Lower leg skin (tissue), 4 donors: ENCODE results near the gene ROM1. TPM values are rescaled to one million over a fixed set of nuclear protein-coding genes. Genes with fewer than 3 reads are reported as not detected.
"Not testable (repeated sequence)": the region's sequence is repeated elsewhere in the genome, so short reads cannot be mapped to it uniquely, and the experiment has no call there.

Experiments
- DNase-seq, 2 donors: peaks; one replicate each; pipeline ENCODE4 v3.0.0-alpha.2; 2019; ENCODE audit warnings: low spot score in 2 of 2
- H3K4me3 ChIP-seq: fragments of 200-600 bp; sonication (generic); 2 replicates; pipeline ENCODE4 v1.5.1; 2017; ENCODE audit warnings: mild to moderate bottlenecking, low read depth; ENCODE audit not compliant: poor library complexity, severe bottlenecking
- CTCF ChIP-seq, 3 donors: fragments of 450-650 bp; IDR thresholded peaks; one replicate each; pipeline ENCODE4 v1.5.1; 2016; ENCODE audit warnings: antibody characterized with exemption in 3 of 3, mild to moderate bottlenecking in 3 of 3, moderate library complexity in 2 of 3
- POLR2A ChIP-seq, 2 donors: fragments of 450-650 bp; IDR thresholded peaks; one replicate each; pipeline ENCODE4 v1.6.1; 2016 to 2017; ENCODE audit warnings: antibody characterized with exemption in 2 of 2, mild to moderate bottlenecking in 1 of 2, moderate library complexity in 1 of 2
- WGBS, 2 donors: methylation state at CpG; one replicate each; pipeline ENCODE4 v1.1.5; 2018; 5-methylcytosine and 5-hydroxymethylcytosine counted together
- intact Hi-C: fragments of 100-400 bp; cut with DNase I; formaldehyde crosslinking; loops from one replicate; pipeline ENCODE4 v1.15.0; 2023; ENCODE audit warnings: low total_unique reads
- total RNA-seq, 4 donors: library from RNA; depleted of rRNA; stranded (reverse); fragments of >200 nt; gene quantifications; one replicate each; pipeline ENCODE4 v1.1.0, GENCODE V29; 2016

The ROM1 gene
- total RNA-seq, 4 donors from 2014 or later = 4.0 to 7.6 (median 6.5) TPM

- WGBS, 2 donors = 64 to 74% methylated on average over 8 to 14 of the region's 14 CpGs
- no peak overlapping the region for H3K4me3 ChIP-seq
- TF ChIP-seq CTCF (IDR thresholded peaks at IDR 0.05) (no peak), POLR2A (IDR thresholded peaks at IDR 0.05) (no peak)
- no peak for DNase-seq
- intact Hi-C loops = no loop called here
Measured at GRCh38 chr11:62575837-62576236, 37.2 kb upstream of the ROM1 start.

GRCh38 chr11:62577046-62577714 is 35.9 kb upstream of the ROM1 start:
- H3K4me3 ChIP-seq = no peak overlapping the region
- intact Hi-C loops = no loop called here
- TF ChIP-seq CTCF (IDR thresholded peaks at IDR 0.05) (no peak), POLR2A (IDR thresholded peaks at IDR 0.05) (no peak)
- DNase-seq = no peak
- 76 to 80% methylated on average over 12 of the region's 12 CpGs for WGBS, 2 donors

GRCh38 chr11:62578541-62578940 is 34.5 kb upstream of the ROM1 start:
- TF ChIP-seq POLR2A (IDR thresholded peaks at IDR 0.05) = no peak
- TF ChIP-seq CTCF (IDR thresholded peaks at IDR 0.05) = no peak
- H3K4me3 ChIP-seq = no peak overlapping the region
- 95 to 99% methylated on average over 11 of the region's 11 CpGs for WGBS, 2 donors
- DNase-seq = no peak
- intact Hi-C loops = no loop called here

GRCh38 chr11:62579252-62579651 is 33.8 kb upstream of the ROM1 start:
- 89 to 91% methylated on average over 2 of the region's 2 CpGs for WGBS, 2 donors
- no peak for DNase-seq
- intact Hi-C loops = no loop called here
- no peak overlapping the region for H3K4me3 ChIP-seq
- TF ChIP-seq POLR2A (IDR thresholded peaks at IDR 0.05) (no peak), CTCF (IDR thresholded peaks at IDR 0.05) (no peak)

GRCh38 chr11:62580959-62581715 is 31.9 kb upstream of the ROM1 start:
- no peak overlapping the region for H3K4me3 ChIP-seq
- intact Hi-C loops = no loop called here
- no peak for TF ChIP-seq CTCF (IDR thresholded peaks at IDR 0.05)
- no peak for TF ChIP-seq POLR2A (IDR thresholded peaks at IDR 0.05)
- 92 to 95% methylated on average over 16 to 17 of the region's 18 CpGs for WGBS, 2 donors
- no peak for DNase-seq

GRCh38 chr11:62581735-62582134 is 31.3 kb upstream of the ROM1 start:
- H3K4me3 ChIP-seq, intact Hi-C loops, DNase-seq: not testable (repeated sequence)
- 96 to 97% methylated on average over 4 of the region's 4 CpGs for WGBS, 2 donors

GRCh38 chr11:62585356-62585755 is 27.7 kb upstream of the ROM1 start:
- DNase-seq, H3K4me3 ChIP-seq, intact Hi-C loops: not testable (repeated sequence)
- 82 to 83% methylated on average over 7 of the region's 7 CpGs for WGBS, 2 donors
